H1 (cell line): ENCODE results near the gene RNASE12. TPM values are rescaled to one million over a fixed set of nuclear protein-coding genes. Genes with fewer than 3 reads are reported as not detected.

Experiments
- HDAC2 ChIP-seq, 2 experiments: fragments of 300-600 bp in 1 of 2; sonication (generic) in 1 of 2; IDR thresholded peaks; 2 replicates each; pipeline ENCODE4 v1.6.1; 2011 to 2012; ENCODE audit warnings: low read depth in 2 of 2, low read length in 2 of 2, mild to moderate bottlenecking in 2 of 2, moderate library complexity in 2 of 2, borderline replicate concordance in 1 of 2, inconsistent platforms in 1 of 2
- KDM4A ChIP-seq: IDR thresholded peaks from one replicate; pipeline ENCODE4 v1.7.1; 2012; ENCODE audit warnings: low read depth, mild to moderate bottlenecking, moderate library complexity, low read length, inconsistent platforms; ENCODE audit not compliant: severe bottlenecking
- RAD21 ChIP-seq, 2 experiments: IDR thresholded peaks in 1 of 2; conservative IDR thresholded peaks in 1 of 2; 2 replicates each; pipeline ENCODE4 v1.6.1; 2011; ENCODE audit warnings: low read depth in 2 of 2, low read length in 2 of 2, improper control_type of control experiment in 1 of 2, inconsistent platforms in 1 of 2, mild to moderate bottlenecking in 1 of 2, moderate library complexity in 1 of 2
- RBBP5 ChIP-seq: IDR thresholded peaks from 2 replicates; pipeline ENCODE4 v1.7.1; 2012; ENCODE audit warnings: low read depth, mild to moderate bottlenecking, inconsistent platforms, low read length, moderate library complexity, borderline replicate concordance
- polyA plus RNA-seq, 7 experiments: library from polyadenylated mRNA; depleted of rRNA in 3 of 7; stranded (reverse) in 5 of 7; unstranded in 2 of 7; fragments of >200 nt in 5 of 7; fragments of 200-250 nt in 2 of 7; gene quantifications; 1 replicate in 5 of 7; 2 replicates in 1 of 7; 4 replicates in 1 of 7; pipeline versions ENCODE4 v1.2.1 to v1.2.3, GENCODE V29; 2011 to 2013; ENCODE audit warnings: missing spikeins in 2 of 7, mixed read lengths in 2 of 7
- total RNA-seq: library from RNA; stranded (reverse); fragmentation: NEBNext Ultra II Directional; extraction: Animal tissue kit (Norgen Biotek cat#: 25700); gene quantifications from 2 replicates; pipeline ENCODE4 v1.2.1, GENCODE V29; 2021
- TF ChIP-seq, protein P1 (sequence below): IDR thresholded peaks from 2 replicates; pipeline ENCODE4 v1.6.1; 2012; ENCODE audit warnings: low read length, inconsistent platforms

RNASE12 gene
- total and polyA plus RNA-seq, 2 of the 8 experiments (the other 6 are each of a cell fraction or from before 2014, with no cell fraction given) = not detected

DNA sequence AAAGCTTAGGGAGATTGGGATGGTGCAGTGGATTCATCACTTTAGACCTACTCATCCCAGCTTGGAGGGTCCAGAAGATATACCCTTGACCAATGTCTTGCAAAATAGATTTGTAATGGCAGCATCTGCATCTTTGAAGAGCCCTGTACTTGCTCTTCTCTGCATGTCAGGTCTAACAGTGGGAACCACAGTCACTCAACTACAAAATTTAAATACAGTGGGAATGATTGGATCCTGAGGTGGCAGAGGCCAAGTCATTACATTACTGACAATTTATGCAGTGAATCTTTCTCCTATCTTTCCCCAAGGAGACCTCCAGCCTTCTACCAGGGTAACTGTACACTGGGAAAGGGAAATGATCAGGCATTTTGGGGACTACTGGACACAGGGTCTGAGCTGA, 22.1 kb downstream of the RNASE12 start (continued):
- TF ChIP-seq HDAC2 (IDR thresholded peaks at IDR 0.05; ENCODE audit: borderline replicate concordance in 1 of 2, low read depth in 2 of 2, low read length in 2 of 2) (no peak), RAD21 (IDR thresholded peaks at IDR 0.05 in 1 of 2, conservative IDR thresholded peaks at IDR 0.05 in 1 of 2; ENCODE audit: low read depth in 2 of 2, low read length in 2 of 2) (no peak), RBBP5 (no peak), KDM4A (no peak)
- TF ChIP-seq, protein P1, sequence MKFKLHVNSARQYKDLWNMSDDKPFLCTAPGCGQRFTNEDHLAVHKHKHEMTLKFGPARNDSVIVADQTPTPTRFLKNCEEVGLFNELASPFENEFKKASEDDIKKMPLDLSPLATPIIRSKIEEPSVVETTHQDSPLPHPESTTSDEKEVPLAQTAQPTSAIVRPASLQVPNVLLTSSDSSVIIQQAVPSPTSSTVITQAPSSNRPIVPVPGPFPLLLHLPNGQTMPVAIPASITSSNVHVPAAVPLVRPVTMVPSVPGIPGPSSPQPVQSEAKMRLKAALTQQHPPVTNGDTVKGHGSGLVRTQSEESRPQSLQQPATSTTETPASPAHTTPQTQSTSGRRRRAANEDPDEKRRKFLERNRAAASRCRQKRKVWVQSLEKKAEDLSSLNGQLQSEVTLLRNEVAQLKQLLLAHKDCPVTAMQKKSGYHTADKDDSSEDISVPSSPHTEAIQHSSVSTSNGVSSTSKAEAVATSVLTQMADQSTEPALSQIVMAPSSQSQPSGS = no peak
